WTC11 (cell line): Measurements from ENCODE around the gene APBB1. TPM values are rescaled to one million over a fixed set of nuclear protein-coding genes. Genes with fewer than 3 reads are reported as not detected.

Experiments used
- ATAC-seq: fragments of 200-7000 bp; cut with Tn5 transposase; 2 replicates; pipeline ENCODE4 v1.10.0; 2021; ENCODE audit warnings: mild to moderate bottlenecking, moderate library complexity
- CTCF ChIA-PET: fragments of 300-600 bp; sonication (Branson Sonifier 250); formaldehyde crosslinking; loops from one replicate; lab custom pipeline; 2021; ENCODE audit warnings: antibody characterized with exemption; lab: Charles Lee
- POLR2A ChIA-PET: fragments of 350-600 bp; sonication (Branson Sonifier 250); formaldehyde crosslinking; loops from one replicate; lab custom pipeline; 2021; ENCODE audit warnings: antibody characterized with exemption; lab: Charles Lee
- DNase-seq: peaks from one replicate; pipeline ENCODE4 v3.0.0; 2021; ENCODE audit warnings: low spot score
- H3K27ac Mint-ChIP-seq: 2 replicates; pipeline ENCODE4 v1.8.0; 2021; ENCODE audit warnings: mixed read lengths
- H3K27me3 Mint-ChIP-seq: 2 replicates; pipeline ENCODE4 v1.8.0; 2021; ENCODE audit warnings: low read depth, mild to moderate bottlenecking, moderate library complexity, mixed read lengths
- H3K36me3 Mint-ChIP-seq: 2 replicates; pipeline ENCODE4 v1.8.0; 2021; ENCODE audit warnings: mixed read lengths
- H3K4me1 Mint-ChIP-seq: 2 replicates; pipeline ENCODE4 v1.8.0; 2022; ENCODE audit warnings: mixed read lengths
- H3K4me3 Mint-ChIP-seq: 2 replicates; pipeline ENCODE4 v1.8.0; 2021; ENCODE audit warnings: mild to moderate bottlenecking, moderate library complexity, mixed read lengths
- H3K9me3 Mint-ChIP-seq: 2 replicates; pipeline ENCODE4 v1.8.0; 2021; ENCODE audit warnings: mixed read lengths
- ATF2 ChIP-seq: sonication (generic); formaldehyde crosslinking; IDR thresholded peaks from 2 replicates; pipeline ENCODE4 v1.8.1; 2022; ENCODE audit warnings: low read depth, missing genetic modification reagents, borderline replicate concordance
- ATF3 ChIP-seq: sonication (generic); formaldehyde crosslinking; conservative IDR thresholded peaks from 2 replicates; pipeline ENCODE4 v1.8.1; 2022; ENCODE audit warnings: mild to moderate bottlenecking, missing genetic modification reagents
- GTF2I ChIP-seq: fragments of 250-450 bp; sonication (Bioruptor Pico); conservative IDR thresholded peaks from 2 replicates; pipeline ENCODE4 v1.4.0; 2021; ENCODE audit warnings: mild to moderate bottlenecking
- JUN ChIP-seq: sonication (generic); formaldehyde crosslinking; IDR thresholded peaks from 2 replicates; pipeline ENCODE4 v1.8.0; 2023; ENCODE audit warnings: mild to moderate bottlenecking, missing genetic modification reagents
- MXD4 ChIP-seq: fragments of 250-450 bp; sonication (Bioruptor Pico); IDR thresholded peaks from 2 replicates; pipeline ENCODE4 v1.8.0; 2021; ENCODE audit warnings: mild to moderate bottlenecking, moderate library complexity, borderline replicate concordance
- MYBL2 ChIP-seq: sonication (generic); formaldehyde crosslinking; IDR thresholded peaks from 2 replicates; pipeline ENCODE4 v1.8.1; 2023; ENCODE audit warnings: mild to moderate bottlenecking, moderate library complexity, missing genetic modification reagents
- SOX15 ChIP-seq: fragments of 250-450 bp; sonication (Bioruptor Pico); IDR thresholded peaks from 2 replicates; pipeline ENCODE4 v1.9.0; 2021; ENCODE audit warnings: mild to moderate bottlenecking
- USF1 ChIP-seq: sonication (generic); formaldehyde crosslinking; IDR thresholded peaks from 2 replicates; pipeline ENCODE4 v1.8.0; 2022; ENCODE audit warnings: mild to moderate bottlenecking, missing genetic modification reagents
- ZNF317 ChIP-seq: sonication (generic); formaldehyde crosslinking; IDR thresholded peaks from 2 replicates; pipeline ENCODE4 v1.8.1; 2023; ENCODE audit warnings: low read depth, mild to moderate bottlenecking, moderate library complexity, missing genetic modification reagents, borderline replicate concordance
- ZNF512 ChIP-seq: sonication (generic); formaldehyde crosslinking; IDR thresholded peaks from 2 replicates; pipeline ENCODE4 v1.8.1; 2022; ENCODE audit warnings: missing genetic modification reagents, borderline replicate concordance
- total RNA-seq: library from RNA; stranded (reverse); gene quantifications from 3 replicates; pipeline ENCODE4 v1.2.3, GENCODE V29; 2021
- TF ChIP-seq, protein P1 (sequence below): sonication (generic); formaldehyde crosslinking; IDR thresholded peaks from 2 replicates; pipeline ENCODE4 v1.8.1; 2023; ENCODE audit warnings: mild to moderate bottlenecking, moderate library complexity, missing genetic modification reagents
- TF ChIP-seq, protein P2 (sequence below): sonication (generic); formaldehyde crosslinking; IDR thresholded peaks from 2 replicates; pipeline ENCODE4 v1.8.0; 2023; ENCODE audit warnings: missing genetic modification reagents
- TF ChIP-seq, protein P3 (sequence below): sonication (generic); formaldehyde crosslinking; IDR thresholded peaks from 2 replicates; pipeline ENCODE4 v1.8.0; 2022; ENCODE audit warnings: mild to moderate bottlenecking, missing genetic modification reagents

Gene APBB1
- total RNA-seq, 1 experiment from 2014 or later = 32.1 TPM

GRCh38 chr11:6411594-6412031 lies 7.3 kb downstream of the APBB1 start:
- Mint-ChIP-seq H3K4me1 (peaks cover 9% of the 10 kb centered on the region; the same call in 1 of the 2 replicates), H3K36me3 (no peaks in the 10 kb centered on the region), H3K27ac (no peak overlapping the region), H3K9me3 (no peaks in the 10 kb centered on the region), H3K4me3 (no peak overlapping the region), H3K27me3 (no peaks in the 10 kb centered on the region)
- ATAC-seq = no peak
- TF ChIP-seq ZNF317 (CRISPR knock-in tag) (no peak), ATF3 (CRISPR knock-in tag) (no peak), GTF2I (CRISPR knock-in tag) (no peak), USF1 (CRISPR knock-in tag) (no peak)
- POLR2A ChIA-PET = no interaction called here
- CTCF ChIA-PET = interaction anchor here (0.7 to 2.2 kb wide), 8 partner anchors 15 to 58 kb away, joined by 3 to 9 read pairs (median 4); no protein-coding TSS in a partner anchor
- DNase-seq = no peak

GRCh38 chr11:6410695-6411430 lies 8.0 kb downstream of the APBB1 start:
- Mint-ChIP-seq H3K27me3 (no peaks in the 10 kb centered on the region), H3K27ac (no peak overlapping the region), H3K4me3 (no peak overlapping the region), H3K4me1 (peaks cover 12% of the 10 kb centered on the region; the same call in 1 of the 2 replicates), H3K9me3 (no peaks in the 10 kb centered on the region), H3K36me3 (no peaks in the 10 kb centered on the region)
- ChIA-PET CTCF (interaction anchor here (0.6 to 2.2 kb wide), 6 partner anchors 8 to 48 kb away, joined by 3 to 9 read pairs (median 6); partner anchors contain the start of gene APBB1), POLR2A (no interaction called here)
- DNase-seq (no peak), ATAC-seq (no peak)
- TF ChIP-seq, protein P1, sequence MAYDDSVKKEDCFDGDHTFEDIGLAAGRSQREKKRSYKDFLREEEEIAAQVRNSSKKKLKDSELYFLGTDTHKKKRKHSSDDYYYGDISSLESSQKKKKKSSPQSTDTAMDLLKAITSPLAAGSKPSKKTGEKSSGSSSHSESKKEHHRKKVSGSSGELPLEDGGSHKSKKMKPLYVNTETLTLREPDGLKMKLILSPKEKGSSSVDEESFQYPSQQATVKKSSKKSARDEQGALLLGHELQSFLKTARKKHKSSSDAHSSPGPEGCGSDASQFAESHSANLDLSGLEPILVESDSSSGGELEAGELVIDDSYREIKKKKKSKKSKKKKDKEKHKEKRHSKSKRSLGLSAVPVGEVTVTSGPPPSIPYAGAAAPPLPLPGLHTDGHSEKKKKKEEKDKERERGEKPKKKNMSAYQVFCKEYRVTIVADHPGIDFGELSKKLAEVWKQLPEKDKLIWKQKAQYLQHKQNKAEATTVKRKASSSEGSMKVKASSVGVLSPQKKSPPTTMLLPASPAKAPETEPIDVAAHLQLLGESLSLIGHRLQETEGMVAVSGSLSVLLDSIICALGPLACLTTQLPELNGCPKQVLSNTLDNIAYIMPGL (CRISPR knock-in tag) = no peak
- TF ChIP-seq MXD4 (CRISPR knock-in tag) (no peak), SOX15 (CRISPR knock-in tag) (no peak), USF1 (CRISPR knock-in tag) (no peak), ZNF512 (no peak), MYBL2 (CRISPR knock-in tag) (no peak), JUN (CRISPR knock-in tag) (no peak), ATF2 (CRISPR knock-in tag) (no peak)
- TF ChIP-seq, protein P2, sequence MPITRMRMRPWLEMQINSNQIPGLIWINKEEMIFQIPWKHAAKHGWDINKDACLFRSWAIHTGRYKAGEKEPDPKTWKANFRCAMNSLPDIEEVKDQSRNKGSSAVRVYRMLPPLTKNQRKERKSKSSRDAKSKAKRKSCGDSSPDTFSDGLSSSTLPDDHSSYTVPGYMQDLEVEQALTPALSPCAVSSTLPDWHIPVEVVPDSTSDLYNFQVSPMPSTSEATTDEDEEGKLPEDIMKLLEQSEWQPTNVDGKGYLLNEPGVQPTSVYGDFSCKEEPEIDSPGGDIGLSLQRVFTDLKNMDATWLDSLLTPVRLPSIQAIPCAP (CRISPR knock-in tag) = no peak
- TF ChIP-seq, protein P3, sequence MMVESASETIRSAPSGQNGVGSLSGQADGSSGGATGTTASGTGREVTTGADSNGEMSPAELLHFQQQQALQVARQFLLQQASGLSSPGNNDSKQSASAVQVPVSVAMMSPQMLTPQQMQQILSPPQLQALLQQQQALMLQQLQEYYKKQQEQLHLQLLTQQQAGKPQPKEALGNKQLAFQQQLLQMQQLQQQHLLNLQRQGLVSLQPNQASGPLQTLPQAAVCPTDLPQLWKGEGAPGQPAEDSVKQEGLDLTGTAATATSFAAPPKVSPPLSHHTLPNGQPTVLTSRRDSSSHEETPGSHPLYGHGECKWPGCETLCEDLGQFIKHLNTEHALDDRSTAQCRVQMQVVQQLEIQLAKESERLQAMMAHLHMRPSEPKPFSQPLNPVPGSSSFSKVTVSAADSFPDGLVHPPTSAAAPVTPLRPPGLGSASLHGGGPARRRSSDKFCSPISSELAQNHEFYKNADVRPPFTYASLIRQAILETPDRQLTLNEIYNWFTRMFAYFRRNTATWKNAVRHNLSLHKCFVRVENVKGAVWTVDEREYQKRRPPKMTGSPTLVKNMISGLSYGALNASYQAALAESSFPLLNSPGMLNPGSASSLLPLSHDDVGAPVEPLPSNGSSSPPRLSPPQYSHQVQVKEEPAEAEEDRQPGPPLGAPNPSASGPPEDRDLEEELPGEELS (CRISPR knock-in tag) = no peak
